Measurements from ENCODE around the gene CCDC102A. TPM values are rescaled to one million over a fixed set of nuclear protein-coding genes. Genes with fewer than 3 reads are reported as not detected.
A peak's percentile ranks its signal among the peaks of the same experiment; 100 is the strongest.

CCDC102A gene
- total and polyA plus RNA-seq, 2 of the 13 experiments (the other 11 are each of a cell fraction or from before 2014, with no cell fraction given) = 2.1 to 2.8 TPM

DNA sequence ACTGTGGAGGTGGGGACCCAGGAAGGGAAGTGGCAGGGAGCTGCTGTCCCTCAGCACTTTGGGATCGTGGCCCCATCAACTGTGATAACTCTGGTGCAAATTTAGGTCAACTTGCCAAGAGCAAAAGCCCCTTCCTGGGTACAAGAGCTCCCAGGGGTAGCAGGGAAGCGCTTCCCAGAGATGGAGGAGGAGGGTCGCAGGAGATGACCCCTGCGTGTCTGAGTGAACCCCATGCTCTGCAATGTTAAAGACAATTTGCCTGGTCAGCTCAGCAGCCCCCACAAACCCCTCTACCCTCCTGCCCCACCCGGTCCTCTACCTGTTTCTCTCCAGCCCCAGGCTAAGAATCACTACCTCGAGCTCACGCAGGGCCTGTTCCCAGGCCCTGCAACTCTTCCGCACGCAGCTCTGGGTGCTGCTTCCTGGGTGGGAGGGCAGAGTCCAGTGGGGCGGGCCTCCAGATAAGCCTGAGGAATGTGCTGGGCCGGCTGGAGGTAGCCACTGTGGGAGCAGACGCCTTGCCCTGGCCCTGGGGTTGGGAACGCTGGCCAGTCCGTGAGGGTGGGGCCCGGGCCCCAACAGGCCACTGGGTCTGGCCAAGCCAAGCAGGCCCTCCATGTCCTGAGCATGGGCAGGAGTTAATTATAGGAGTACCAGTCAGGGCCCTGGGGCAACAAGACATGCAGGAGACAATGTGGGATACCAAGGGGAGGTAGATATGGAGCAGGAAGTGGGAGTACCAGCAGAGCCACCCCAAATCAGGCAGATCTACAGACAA, 56.2 kb downstream of the CCDC102A start (continued):
- TF ChIP-seq KLF11 (CRISPR knock-in tag; IDR thresholded peaks at IDR 0.05) (peak; percentile 37; the same call in 1 of the 2 replicates), GLMP (CRISPR knock-in tag; IDR thresholded peaks at IDR 0.05; ENCODE audit: borderline replicate concordance) (no peak), CHD4 (IDR thresholded peaks at IDR 0.05; ENCODE audit: borderline replicate concordance, low read length) (0 out of 2 replicates have a peak, but pooled peaks have one; percentile 67), NCOA2 (CRISPR knock-in tag; IDR thresholded peaks at IDR 0.05) (0 out of 2 replicates have a peak, but pooled peaks have one; percentile 24), TCF12 (IDR thresholded peaks at IDR 0.05) (no peak), TCF12 (CRISPR knock-in tag; IDR thresholded peaks at IDR 0.05) (0 out of 2 replicates have a peak, but pooled peaks have one; percentile 79), SOX5 (CRISPR knock-in tag; IDR thresholded peaks at IDR 0.05; ENCODE audit: borderline replicate concordance) (peak; percentile 55; the same call in 1 of the 2 replicates), NFAT5 (CRISPR knock-in tag; IDR thresholded peaks at IDR 0.05) (0 out of 2 replicates have a peak, but pooled peaks have one; percentile 41), ZNF264 (CRISPR knock-in tag; IDR thresholded peaks at IDR 0.05) (0 out of 2 replicates have a peak, but pooled peaks have one; percentile 42), HMG20A (CRISPR knock-in tag; IDR thresholded peaks at IDR 0.05; ENCODE audit: borderline replicate concordance) (peak; percentile 48; the same call in 1 of the 2 replicates), ARID2 (CRISPR knock-in tag; IDR thresholded peaks at IDR 0.05; ENCODE audit: borderline replicate concordance) (0 out of 2 replicates have a peak, but pooled peaks have one; percentile 56), ZNF670 (CRISPR knock-in tag; IDR thresholded peaks at IDR 0.05; ENCODE audit: borderline replicate concordance) (peak; percentile 67; the same call in 1 of the 2 replicates), ZNF329 (CRISPR knock-in tag; IDR thresholded peaks at IDR 0.05; ENCODE audit: low read depth) (0 out of 2 replicates have a peak, but pooled peaks have one; percentile 40), ZSCAN25 (CRISPR knock-in tag; IDR thresholded peaks at IDR 0.05) (peak; percentile 6; the same call in 1 of the 2 replicates), SIN3A (IDR thresholded peaks at IDR 0.05; ENCODE audit: borderline replicate concordance, low read depth, low read length) (peak; percentile 50; the same call in 1 of the 2 replicates), ZNF607 (CRISPR knock-in tag; IDR thresholded peaks at IDR 0.05; ENCODE audit: borderline replicate concordance) (0 out of 2 replicates have a peak, but pooled peaks have one; percentile 64)
- TF ChIP-seq, protein P1, sequence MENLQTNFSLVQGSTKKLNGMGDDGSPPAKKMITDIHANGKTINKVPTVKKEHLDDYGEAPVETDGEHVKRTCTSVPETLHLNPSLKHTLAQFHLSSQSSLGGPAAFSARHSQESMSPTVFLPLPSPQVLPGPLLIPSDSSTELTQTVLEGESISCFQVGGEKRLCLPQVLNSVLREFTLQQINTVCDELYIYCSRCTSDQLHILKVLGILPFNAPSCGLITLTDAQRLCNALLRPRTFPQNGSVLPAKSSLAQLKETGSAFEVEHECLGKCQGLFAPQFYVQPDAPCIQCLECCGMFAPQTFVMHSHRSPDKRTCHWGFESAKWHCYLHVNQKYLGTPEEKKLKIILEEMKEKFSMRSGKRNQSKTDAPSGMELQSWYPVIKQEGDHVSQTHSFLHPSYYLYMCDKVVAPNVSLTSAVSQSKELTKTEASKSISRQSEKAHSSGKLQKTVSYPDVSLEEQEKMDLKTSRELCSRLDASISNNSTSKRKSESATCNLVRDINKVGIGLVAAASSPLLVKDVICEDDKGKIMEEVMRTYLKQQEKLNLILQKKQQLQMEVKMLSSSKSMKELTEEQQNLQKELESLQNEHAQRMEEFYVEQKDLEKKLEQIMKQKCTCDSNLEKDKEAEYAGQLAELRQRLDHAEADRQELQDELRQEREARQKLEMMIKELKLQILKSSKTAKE (CRISPR knock-in tag; IDR thresholded peaks at IDR 0.05; ENCODE audit: borderline replicate concordance) = peak; percentile 77
- TF ChIP-seq, protein P2, sequence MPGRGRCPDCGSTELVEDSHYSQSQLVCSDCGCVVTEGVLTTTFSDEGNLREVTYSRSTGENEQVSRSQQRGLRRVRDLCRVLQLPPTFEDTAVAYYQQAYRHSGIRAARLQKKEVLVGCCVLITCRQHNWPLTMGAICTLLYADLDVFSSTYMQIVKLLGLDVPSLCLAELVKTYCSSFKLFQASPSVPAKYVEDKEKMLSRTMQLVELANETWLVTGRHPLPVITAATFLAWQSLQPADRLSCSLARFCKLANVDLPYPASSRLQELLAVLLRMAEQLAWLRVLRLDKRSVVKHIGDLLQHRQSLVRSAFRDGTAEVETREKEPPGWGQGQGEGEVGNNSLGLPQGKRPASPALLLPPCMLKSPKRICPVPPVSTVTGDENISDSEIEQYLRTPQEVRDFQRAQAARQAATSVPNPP (CRISPR knock-in tag; IDR thresholded peaks at IDR 0.05) = 0 out of 2 replicates have a peak, but pooled peaks have one; percentile 38

All from HepG2 (cell line).